ENCODE data around the gene OSBP2.

OSBP2 gene

GRCh38 chr22:30867746-30868662 is 173.3 kb downstream of the OSBP2 start:
- DNase-seq (ENCODE audit: low read depth, low spot score) = no peak

GRCh38 chr22:30868663-30869385 is 174.2 kb downstream of the OSBP2 start:
- DNase-seq (ENCODE audit: low read depth, low spot score) = no peak

GRCh38 chr22:30869667-30870395 is 175.2 kb downstream of the OSBP2 start:
- no peak for DNase-seq (ENCODE audit: low read depth, low spot score)

- no peak for DNase-seq (ENCODE audit: low read depth, low spot score)
Measured at GRCh38 chr22:30870451-30871345, 176.0 kb downstream of the OSBP2 start.

GRCh38 chr22:30871391-30872284 is 177.0 kb downstream of the OSBP2 start:
- DNase-seq (ENCODE audit: low read depth, low spot score) = no peak

- no peak for DNase-seq (ENCODE audit: low read depth, low spot score)
Measured at GRCh38 chr22:30872285-30873041, 177.8 kb downstream of the OSBP2 start.

- DNase-seq (ENCODE audit: low read depth, low spot score) = no peak
Measured at GRCh38 chr22:30873086-30873650, 178.5 kb downstream of the OSBP2 start.

- no peak for DNase-seq (ENCODE audit: low read depth, low spot score)
Measured at GRCh38 chr22:30873661-30874060, 179.0 kb downstream of the OSBP2 start.

GRCh38 chr22:30874431-30875370 is 180.0 kb downstream of the OSBP2 start:
- DNase-seq (ENCODE audit: low read depth, low spot score) = no peak

- no peak for DNase-seq (ENCODE audit: low read depth, low spot score)
Measured at GRCh38 chr22:30875481-30876215, 181.0 kb downstream of the OSBP2 start.

- no peak for DNase-seq (ENCODE audit: low read depth, low spot score)
Measured at GRCh38 chr22:30876221-30876751, 181.6 kb downstream of the OSBP2 start.

GRCh38 chr22:30876915-30877553 is 182.4 kb downstream of the OSBP2 start:
- no peak for DNase-seq (ENCODE audit: low read depth, low spot score)

GRCh38 chr22:30877662-30878515 is 183.2 kb downstream of the OSBP2 start:
- DNase-seq (ENCODE audit: low read depth, low spot score) = no peak

- DNase-seq (ENCODE audit: low read depth, low spot score) = no peak
Measured at GRCh38 chr22:30878516-30879414, 184.1 kb downstream of the OSBP2 start.
